K562 (cell line): ENCODE results near the gene MYRIP. TPM values are rescaled to one million over a fixed set of nuclear protein-coding genes. Genes with fewer than 3 reads are reported as not detected.

Experiments used
- ATAC-seq: fragments of 200-7000 bp; cut with Tn5 transposase; 3 replicates; pipeline ENCODE4 v1.9.1; 2020; ENCODE audit warnings: moderate library complexity
- BruUV-seq: library from RNA; stranded (reverse); fragments of 400-500 nt; replicated peaks from 2 replicates; lab custom pipeline; 2021; lab: Mats Ljungman, UMichigan
- CTCF ChIA-PET: fragments of 300-600 bp; formaldehyde crosslinking; extraction: SDS; loops from one replicate; lab custom pipeline; 2021; ENCODE audit warnings: low intra/inter-chr PET ratio; lab: Yijun Ruan, JAX
- POLR2A ChIA-PET: fragments of 300-600, 350-650 bp; sonication (Branson Sonifier 250); formaldehyde crosslinking; extraction: SDS; loops from one replicate; lab custom pipeline; 2021; ENCODE audit warnings: antibody characterized with exemption, inconsistent platforms; lab: Yijun Ruan, JAX
- DNase-seq, 4 experiments: peaks; one replicate each; pipeline versions ENCODE4 v3.0.0 to v3.0.0-alpha.2; 2011 to 2018; ENCODE audit warnings: low spot score in 3 of 4, mixed read lengths in 3 of 4; ENCODE audit errors: extremely low read depth in 1 of 4
- FAIRE-seq: peaks from 2 replicates; lab custom pipeline; 2011; peaks lifted over from hg19 to GRCh38; lab: Jason Lieb, UNC
- H2AFZ ChIP-seq: 2 replicates; pipeline ENCODE4 v1.6.0; 2011; ENCODE audit warnings: low read depth, low read length, control low read depth, inconsistent platforms
- H3K27ac ChIP-seq: fragments of 200-600 bp; 3 replicates; pipeline ENCODE4 v1.8.0; 2011; ENCODE audit warnings: low read depth, mild to moderate bottlenecking, control low read depth, inconsistent platforms, low read length, moderate library complexity, mixed read lengths; ENCODE audit errors: extremely low read depth
- H3K27me3 ChIP-seq, 2 experiments: fragments of 300-600 bp in 1 of 2; 2 replicates in 1 of 2; 3 replicates in 1 of 2; pipeline versions ENCODE4 v1.6.0 to v1.8.0; 2011; ENCODE audit warnings: inconsistent platforms in 2 of 2, low read length in 2 of 2, mild to moderate bottlenecking in 1 of 2, mixed read lengths in 1 of 2, moderate library complexity in 1 of 2; ENCODE audit not compliant: control insufficient read depth in 2 of 2, insufficient read depth in 2 of 2
- H3K36me3 ChIP-seq: fragments of 300-600 bp; 3 replicates; pipeline ENCODE4 v1.8.0; 2011; ENCODE audit warnings: mild to moderate bottlenecking, low read length, inconsistent platforms; ENCODE audit not compliant: control insufficient read depth, insufficient read depth
- H3K4me1 ChIP-seq, 2 experiments: fragments of 200-600 bp in 1 of 2; replicated peaks in 1 of 2; 2 replicates in 1 of 2; 3 replicates in 1 of 2; pipeline versions ENCODE4 v1.5.1 to v1.8.0; 2011; ENCODE audit warnings: inconsistent platforms in 2 of 2, low read length in 2 of 2, mild to moderate bottlenecking in 1 of 2, mixed read lengths in 1 of 2, moderate library complexity in 1 of 2; ENCODE audit not compliant: control insufficient read depth in 2 of 2, insufficient read depth in 2 of 2
- H3K4me2 ChIP-seq: 2 replicates; pipeline ENCODE4 v1.6.1; 2011; ENCODE audit warnings: low read length, control low read depth, inconsistent platforms, mixed read lengths; ENCODE audit not compliant: insufficient read depth
- H3K4me3 ChIP-seq: fragments of 200-600 bp; sonication (generic), shearing (Covaris generic); 2 replicates; pipeline ENCODE4 v1.5.1; 2016; ENCODE audit warnings: control low read depth, inconsistent platforms
- H3K79me2 ChIP-seq: fragments of 200-600 bp; 3 replicates; pipeline ENCODE4 v1.8.0; 2011; ENCODE audit warnings: low read length, inconsistent platforms; ENCODE audit not compliant: control insufficient read depth, insufficient read depth
- H3K9ac ChIP-seq, 2 experiments: 2 replicates each; pipeline versions ENCODE4 v1.6.0 to v1.6.1; 2011; ENCODE audit warnings: low read depth in 2 of 2, low read length in 2 of 2, control low read depth in 1 of 2, inconsistent platforms in 1 of 2, mild to moderate bottlenecking in 1 of 2, mixed read lengths in 1 of 2; ENCODE audit not compliant: insufficient read depth in 1 of 2
- H3K9me1 ChIP-seq: one replicate; pipeline ENCODE4 v1.6.0; 2011; ENCODE audit warnings: inconsistent platforms, mild to moderate bottlenecking, low read length, moderate library complexity; ENCODE audit not compliant: control insufficient read depth, insufficient read depth
- H3K9me3 ChIP-seq: replicated peaks from 2 replicates; pipeline ENCODE4 v1.5.1; 2011; ENCODE audit warnings: low read depth, low read length, inconsistent platforms; ENCODE audit not compliant: control insufficient read depth, insufficient read depth
- H4K20me1 ChIP-seq: replicated peaks from 2 replicates; pipeline ENCODE4 v1.6.1; 2011; ENCODE audit warnings: low read length, inconsistent platforms, mixed read lengths; ENCODE audit not compliant: control insufficient read depth, insufficient read depth
- CBX8 ChIP-seq: fragments of 200-600 bp; sonication (generic); IDR thresholded peaks from 2 replicates; pipeline ENCODE4 v1.6.1; 2012; ENCODE audit warnings: borderline replicate concordance, mixed run types, low read depth, mild to moderate bottlenecking, moderate library complexity, mixed read lengths, low read length, control low read depth, inconsistent platforms; ENCODE audit not compliant: poor library complexity, severe bottlenecking; ENCODE audit errors: extremely low read depth
- CC2D1A ChIP-seq: fragments of 450-650 bp; IDR thresholded peaks from 2 replicates; pipeline ENCODE4 v1.6.1; 2017; ENCODE audit warnings: mild to moderate bottlenecking
- E2F4 ChIP-seq: sonication (generic); formaldehyde crosslinking; IDR thresholded peaks from 2 replicates; pipeline ENCODE4 v1.8.0; 2022; ENCODE audit warnings: mild to moderate bottlenecking, low read depth, missing genetic modification reagents
- EGR1 ChIP-seq: fragments of 450-650 bp; conservative IDR thresholded peaks from 2 replicates; pipeline ENCODE4 v1.6.1; 2017; ENCODE audit warnings: mild to moderate bottlenecking
- HNRNPH1 ChIP-seq: fragments of 200-400 bp; formaldehyde crosslinking; optimal IDR thresholded peaks from 2 replicates; pipeline ENCODE3; 2017; ENCODE audit warnings: low read depth, mild to moderate bottlenecking, low read length, moderate library complexity
- ID3 ChIP-seq, 2 experiments: fragments of 250-450 bp in 1 of 2; fragments of 450-650 bp in 1 of 2; sonication (Bioruptor Pico) in 1 of 2; IDR thresholded peaks; 2 replicates each; pipeline versions ENCODE4 v1.6.1 to v1.8.0; 2016 to 2021; ENCODE audit warnings: mild to moderate bottlenecking in 2 of 2, moderate library complexity in 2 of 2, missing compliant biosample characterization in 1 of 2, missing genetic modification characterization in 1 of 2
- KDM5B ChIP-seq: fragments of 200-600 bp; sonication (generic); IDR thresholded peaks from 2 replicates; pipeline ENCODE4 v1.6.1; 2012; ENCODE audit warnings: low read depth, mild to moderate bottlenecking, moderate library complexity, low read length, control low read depth, inconsistent platforms; ENCODE audit not compliant: insufficient replicate concordance
- MEF2D ChIP-seq: conservative IDR thresholded peaks from 2 replicates; pipeline ENCODE4 v1.6.1; 2016; ENCODE audit warnings: low read depth, missing genetic modification characterization, missing compliant biosample characterization
- NCOA4 ChIP-seq: fragments of 450-650 bp; IDR thresholded peaks from 2 replicates; pipeline ENCODE4 v1.6.1; 2018; ENCODE audit warnings: mild to moderate bottlenecking; ENCODE audit not compliant: partially characterized antibody
- PHTF2 ChIP-seq: fragments of 250-450 bp; sonication (Bioruptor Pico); IDR thresholded peaks from 2 replicates; pipeline ENCODE4 v1.5.0; 2021; ENCODE audit warnings: mild to moderate bottlenecking
- SIX5 ChIP-seq, 2 experiments: IDR thresholded peaks; 2 replicates each; pipeline ENCODE4 v1.6.1; 2011; ENCODE audit warnings: low read length in 2 of 2, borderline replicate concordance in 1 of 2, low read depth in 1 of 2, mild to moderate bottlenecking in 1 of 2, moderate library complexity in 1 of 2; ENCODE audit not compliant: insufficient read depth in 1 of 2
- THRAP3 ChIP-seq: fragments of 450-650 bp; IDR thresholded peaks from 2 replicates; pipeline ENCODE4 v1.6.1; 2016; ENCODE audit warnings: mild to moderate bottlenecking, inconsistent platforms, borderline replicate concordance
- ZFP1 ChIP-seq: fragments of 450-650 bp; formaldehyde crosslinking; IDR thresholded peaks from 2 replicates; pipeline ENCODE4 v1.4.0; 2020; ENCODE audit warnings: mild to moderate bottlenecking, mixed read lengths
- ZNF561 ChIP-seq: fragments of 450-650 bp; formaldehyde crosslinking; conservative IDR thresholded peaks from 2 replicates; pipeline ENCODE4 v1.4.0; 2020; ENCODE audit warnings: mild to moderate bottlenecking, moderate library complexity
- ZNF764 ChIP-seq: fragments of 250-450 bp; sonication (Bioruptor Pico); IDR thresholded peaks from 2 replicates; pipeline ENCODE4 v1.4.0; 2020; ENCODE audit warnings: low read depth, mild to moderate bottlenecking, moderate library complexity
- ZNF766 ChIP-seq: fragments of 200-800 bp; sonication (Bioruptor generic); conservative IDR thresholded peaks from 2 replicates; pipeline ENCODE4 v1.6.1; 2016; ENCODE audit warnings: missing genetic modification characterization, missing compliant biosample characterization
- ZNF778 ChIP-seq: fragments of 450-650 bp; formaldehyde crosslinking; IDR thresholded peaks from 2 replicates; pipeline ENCODE4 v1.4.0; 2020; ENCODE audit warnings: mild to moderate bottlenecking, moderate library complexity
- WGBS: fragments of 100-300 bp; shearing (Covaris generic); methylation state at CpG from one replicate; pipeline ENCODE4 v1.1.6; 2016; ENCODE audit warnings: low coverage, mixed read lengths; ENCODE audit not compliant: insufficient coverage; ENCODE audit errors: missing lambda C conversion rate; 5-methylcytosine and 5-hydroxymethylcytosine counted together
- in situ Hi-C: fragments of 300-500 bp; cut with MboI; formaldehyde crosslinking; loops from 4 replicates; pipeline ENCODE4 v1.15.0; 2018; ENCODE audit warnings: inconsistent platforms, mixed read lengths
- intact Hi-C: fragments of 100-400 bp; cut with micrococcal nuclease; formaldehyde crosslinking; loops from 2 replicates; pipeline ENCODE4 v1.14.2; 2022
- polyA plus RNA-seq, 8 experiments: library from polyadenylated mRNA; depleted of rRNA in 4 of 8; stranded (reverse) in 5 of 8; unstranded in 3 of 8; fragments of >200 nt; fragmentation: Nextera tagmentation in 2 of 8; fragmentation: Illumina TruSeq in 1 of 8; extraction: Ambion mirVana in 2 of 8; extraction: Trizol in 1 of 8; gene quantifications; 2 replicates each; pipeline versions ENCODE4 v1.2.1 to v1.2.3, GENCODE V29; 2011 to 2014; ENCODE audit warnings: inconsistent platforms in 1 of 8, missing spikeins in 1 of 8
- total RNA-seq, 7 experiments: library from RNA; depleted of rRNA in 6 of 7; stranded (reverse); fragments of >200 nt in 6 of 7; fragmentation: Illumina TruSeq in 2 of 7; extraction: Trizol in 2 of 7; gene quantifications; 2 replicates each; pipeline versions ENCODE4 v1.2.1 to v1.2.3, GENCODE V29; 2011 to 2021; ENCODE audit warnings: low replicate concordance in 1 of 7
- TF ChIP-seq, protein P1 (sequence below): sonication (generic); formaldehyde crosslinking; IDR thresholded peaks from 2 replicates; pipeline ENCODE4 v1.8.0; 2022; ENCODE audit warnings: missing genetic modification reagents, mild to moderate bottlenecking, borderline replicate concordance

The MYRIP gene
- total and polyA plus RNA-seq, 9 of the 15 experiments (the other 6 are each of a cell fraction or from before 2014, with no cell fraction given) = 0.03 to 0.12 TPM; not detected in 7

DNA sequence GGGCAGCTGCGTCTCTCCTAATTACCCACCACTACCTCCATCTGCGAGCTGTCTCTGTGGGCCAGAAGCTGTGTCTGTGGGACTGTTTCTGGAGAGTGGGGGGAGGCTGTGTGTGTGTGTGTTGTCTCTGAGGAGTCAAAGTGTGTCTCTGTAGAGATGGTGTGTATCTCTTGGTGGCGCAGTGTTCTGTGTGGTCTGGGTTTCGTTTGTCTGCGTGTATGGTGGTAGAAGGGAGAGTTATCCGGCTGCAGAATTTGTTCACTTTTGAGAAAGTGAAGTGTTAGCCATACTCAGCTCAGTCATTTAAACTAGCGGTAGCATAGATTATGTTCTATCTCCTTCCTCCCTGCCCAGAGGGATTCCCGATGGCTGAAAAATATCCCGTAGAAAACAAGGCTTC lies 2.2 kb downstream of the MYRIP start:
- Histone ChIP-seq H2AFZ (no peak overlapping the region), H3K9me3 (no peaks in the 10 kb centered on the region), H4K20me1 (0 out of 2 replicates have a peak, but pooled peaks cover 3% of the 10 kb centered on the region), H3K9ac (no peak overlapping the region), H3K27ac (no peak overlapping the region), H3K4me1 (peaks cover 0 to 15% of the 10 kb centered on the region in 2 experiments; a peak in 2 of 5 replicates), H3K4me3 (no peak overlapping the region), H3K36me3 (no peaks in the 10 kb centered on the region), H3K9me1 (no peaks in the 10 kb centered on the region), H3K4me2 (no peak overlapping the region), H3K27me3 (peaks cover 2 to 29% of the 10 kb centered on the region in 2 experiments; a peak in 3 of 5 replicates), H3K79me2 (no peaks in the 10 kb centered on the region)
- BruUV-seq = no TSS peak
- POLR2A ChIA-PET = no interaction called here
- DNase-seq (no peak), ATAC-seq (no peak), FAIRE-seq (no peak)
- TF ChIP-seq, protein P1, sequence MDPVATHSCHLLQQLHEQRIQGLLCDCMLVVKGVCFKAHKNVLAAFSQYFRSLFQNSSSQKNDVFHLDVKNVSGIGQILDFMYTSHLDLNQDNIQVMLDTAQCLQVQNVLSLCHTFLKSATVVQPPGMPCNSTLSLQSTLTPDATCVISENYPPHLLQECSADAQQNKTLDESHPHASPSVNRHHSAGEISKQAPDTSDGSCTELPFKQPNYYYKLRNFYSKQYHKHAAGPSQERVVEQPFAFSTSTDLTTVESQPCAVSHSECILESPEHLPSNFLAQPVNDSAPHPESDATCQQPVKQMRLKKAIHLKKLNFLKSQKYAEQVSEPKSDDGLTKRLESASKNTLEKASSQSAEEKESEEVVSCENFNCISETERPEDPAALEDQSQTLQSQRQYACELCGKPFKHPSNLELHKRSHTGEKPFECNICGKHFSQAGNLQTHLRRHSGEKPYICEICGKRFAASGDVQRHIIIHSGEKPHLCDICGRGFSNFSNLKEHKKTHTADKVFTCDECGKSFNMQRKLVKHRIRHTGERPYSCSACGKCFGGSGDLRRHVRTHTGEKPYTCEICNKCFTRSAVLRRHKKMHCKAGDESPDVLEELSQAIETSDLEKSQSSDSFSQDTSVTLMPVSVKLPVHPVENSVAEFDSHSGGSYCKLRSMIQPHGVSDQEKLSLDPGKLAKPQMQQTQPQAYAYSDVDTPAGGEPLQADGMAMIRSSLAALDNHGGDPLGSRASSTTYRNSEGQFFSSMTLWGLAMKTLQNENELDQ = no peak
- TF ChIP-seq CC2D1A = no peak
- TF ChIP-seq E2F4 = no peak
- no peak for TF ChIP-seq ZNF766 (CRISPR knock-in tag)
- TF ChIP-seq SIX5 (IDR thresholded peaks at IDR 0.05; ENCODE audit: borderline replicate concordance in 1 of 2, insufficient read depth in 1 of 2, low read depth in 1 of 2, low read length in 2 of 2) = no peak
- no peak for TF ChIP-seq THRAP3
- TF ChIP-seq ZNF561 (CRISPR knock-in tag) = no peak
- TF ChIP-seq HNRNPH1 = no peak
- TF ChIP-seq ZNF778 (CRISPR knock-in tag) = no peak
- TF ChIP-seq ZNF764 = no peak
- no peak for TF ChIP-seq EGR1
- TF ChIP-seq PHTF2 (CRISPR knock-in tag) = no peak
- TF ChIP-seq KDM5B = no peak
- TF ChIP-seq ZFP1 (CRISPR knock-in tag) = no peak
- no peak for TF ChIP-seq MEF2D (tag)
- TF ChIP-seq NCOA4 = no peak
- no peak for TF ChIP-seq ID3 (CRISPR knock-in tag; IDR thresholded peaks at IDR 0.05)
- no peak for TF ChIP-seq ID3 (tag; IDR thresholded peaks at IDR 0.05)
- no peak for TF ChIP-seq CBX8
- whole genome bisulfite sequencing = 13% methylated on average over 9 of the region's 9 CpGs
- intact Hi-C loops = loop anchor here (10.0 kb wide), 3 partner anchors 183 to 503 kb away; no protein-coding TSS in a partner anchor
- in situ Hi-C loops = no loop called here
- CTCF ChIA-PET = no interaction called here
